ENCODE results near the gene DAPK2.

The DAPK2 gene

DNA sequence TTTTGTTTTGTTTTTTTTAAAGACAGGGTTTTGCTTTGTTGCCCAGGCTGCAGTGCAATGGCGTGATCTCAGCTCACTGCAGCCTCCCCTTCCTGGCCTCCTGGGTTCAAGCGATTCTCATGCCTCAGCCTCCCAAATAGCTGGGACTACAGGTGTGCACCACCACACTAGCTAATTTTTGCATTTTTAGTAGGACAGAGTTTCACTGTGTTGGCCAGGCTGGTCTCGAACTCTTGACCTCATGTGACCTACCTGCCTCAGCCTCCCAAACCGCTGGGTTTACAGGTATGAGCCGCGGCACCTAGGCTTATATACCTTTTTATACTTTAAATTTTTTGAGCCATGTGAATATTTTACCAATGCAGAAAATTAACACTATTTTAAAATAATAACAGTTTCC is 155.7 kb downstream of the DAPK2 start:
- in situ Hi-C loops (cut with HindIII; ENCODE audit: low sequenced_read_pairs): loop anchor here (25.0 kb wide), 1 partner anchor 128 kb away; no protein-coding TSS in a partner anchor
- H3K4me3 ChIP-seq (ENCODE audit: low read depth, low read length): no peak overlapping the region
- TF ChIP-seq, protein P1, sequence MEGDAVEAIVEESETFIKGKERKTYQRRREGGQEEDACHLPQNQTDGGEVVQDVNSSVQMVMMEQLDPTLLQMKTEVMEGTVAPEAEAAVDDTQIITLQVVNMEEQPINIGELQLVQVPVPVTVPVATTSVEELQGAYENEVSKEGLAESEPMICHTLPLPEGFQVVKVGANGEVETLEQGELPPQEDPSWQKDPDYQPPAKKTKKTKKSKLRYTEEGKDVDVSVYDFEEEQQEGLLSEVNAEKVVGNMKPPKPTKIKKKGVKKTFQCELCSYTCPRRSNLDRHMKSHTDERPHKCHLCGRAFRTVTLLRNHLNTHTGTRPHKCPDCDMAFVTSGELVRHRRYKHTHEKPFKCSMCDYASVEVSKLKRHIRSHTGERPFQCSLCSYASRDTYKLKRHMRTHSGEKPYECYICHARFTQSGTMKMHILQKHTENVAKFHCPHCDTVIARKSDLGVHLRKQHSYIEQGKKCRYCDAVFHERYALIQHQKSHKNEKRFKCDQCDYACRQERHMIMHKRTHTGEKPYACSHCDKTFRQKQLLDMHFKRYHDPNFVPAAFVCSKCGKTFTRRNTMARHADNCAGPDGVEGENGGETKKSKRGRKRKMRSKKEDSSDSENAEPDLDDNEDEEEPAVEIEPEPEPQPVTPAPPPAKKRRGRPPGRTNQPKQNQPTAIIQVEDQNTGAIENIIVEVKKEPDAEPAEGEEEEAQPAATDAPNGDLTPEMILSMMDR (IDR thresholded peaks at IDR 0.05; ENCODE audit: low read depth, low read length, missing control alignments): no peak
- no peak for DNase-seq (ENCODE audit: low read depth)

DNA sequence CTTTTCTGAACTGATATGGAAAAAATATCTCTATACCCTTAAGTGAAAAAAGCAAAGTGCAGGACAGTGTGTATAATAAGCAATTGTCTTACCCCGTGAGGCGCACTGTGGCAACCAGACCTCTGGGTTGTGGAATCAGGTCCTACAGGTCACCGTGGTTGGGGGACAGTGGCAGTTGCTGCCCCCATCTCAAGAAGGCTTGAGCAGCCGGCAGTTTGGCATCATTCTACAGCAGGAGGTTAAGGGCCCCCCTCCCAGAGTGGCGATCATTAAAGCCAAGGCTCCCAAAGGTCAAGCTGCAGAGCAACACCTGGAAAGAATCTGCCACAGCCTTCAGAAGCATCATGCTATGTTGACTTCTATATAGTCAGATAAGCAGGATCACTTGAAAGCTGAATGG is 156.5 kb downstream of the DAPK2 start:
- no peak overlapping the region for H3K4me3 ChIP-seq (ENCODE audit: low read depth, low read length)
- DNase-seq (ENCODE audit: low read depth): no peak
- TF ChIP-seq, protein P1 (IDR thresholded peaks at IDR 0.05; ENCODE audit: low read depth, low read length, missing control alignments): no peak
- in situ Hi-C loops (cut with HindIII; ENCODE audit: low sequenced_read_pairs): loop anchor here (25.0 kb wide), 1 partner anchor 128 kb away; no protein-coding TSS in a partner anchor

DNA sequence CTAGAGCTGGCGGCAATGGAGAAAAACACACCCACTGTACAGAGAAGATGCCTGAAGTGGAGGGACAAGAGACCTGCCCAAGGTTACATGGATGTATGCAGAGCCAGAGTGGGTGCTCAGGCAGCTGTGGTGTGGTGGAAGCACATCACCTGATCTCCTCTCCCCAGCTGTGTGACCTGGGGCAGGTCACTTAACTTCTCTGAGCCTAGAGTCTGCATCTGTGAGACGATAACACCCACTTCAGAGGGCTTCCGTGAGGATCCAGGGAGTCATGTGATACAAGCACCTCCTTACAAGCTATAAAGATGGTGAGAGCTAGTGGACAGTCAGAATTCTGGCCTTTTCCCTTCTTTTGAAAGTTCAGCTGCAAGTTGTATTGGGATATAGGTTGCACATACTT is 157.5 kb downstream of the DAPK2 start:
- no peak for DNase-seq (ENCODE audit: low read depth)
- H3K4me3 ChIP-seq (ENCODE audit: low read depth, low read length): no peak overlapping the region
- in situ Hi-C loops (cut with HindIII; ENCODE audit: low sequenced_read_pairs): loop anchor here (25.0 kb wide), 1 partner anchor 127 kb away; no protein-coding TSS in a partner anchor
- TF ChIP-seq, protein P1 (IDR thresholded peaks at IDR 0.05; ENCODE audit: low read depth, low read length, missing control alignments): no peak

DNA sequence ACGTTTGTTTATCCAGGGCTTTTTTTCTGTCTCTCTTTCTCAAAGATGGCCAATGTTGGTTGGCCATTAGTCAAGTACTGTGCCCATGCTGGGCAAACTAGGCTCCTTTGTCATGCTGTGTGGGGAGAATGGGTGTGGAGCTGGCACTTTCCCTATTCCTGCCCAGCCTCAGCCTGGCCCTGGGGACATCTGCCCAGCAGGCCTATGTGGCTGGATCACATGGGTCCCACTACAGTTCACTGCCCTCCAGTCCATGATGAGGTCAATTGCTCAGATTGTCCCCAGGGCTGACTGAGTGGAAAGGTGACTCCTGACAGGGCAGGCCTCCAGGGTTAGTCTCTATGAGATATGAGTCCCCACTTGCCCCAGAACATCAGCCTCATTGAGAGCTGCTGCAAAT is 158.1 kb downstream of the DAPK2 start:
- no peak for DNase-seq (ENCODE audit: low read depth)
- TF ChIP-seq, protein P1 (IDR thresholded peaks at IDR 0.05; ENCODE audit: low read depth, low read length, missing control alignments): no peak
- H3K4me3 ChIP-seq (ENCODE audit: low read depth, low read length): no peak overlapping the region
- in situ Hi-C loops (cut with HindIII; ENCODE audit: low sequenced_read_pairs): loop anchor here (25.0 kb wide), 1 partner anchor 126 kb away; no protein-coding TSS in a partner anchor

DNA sequence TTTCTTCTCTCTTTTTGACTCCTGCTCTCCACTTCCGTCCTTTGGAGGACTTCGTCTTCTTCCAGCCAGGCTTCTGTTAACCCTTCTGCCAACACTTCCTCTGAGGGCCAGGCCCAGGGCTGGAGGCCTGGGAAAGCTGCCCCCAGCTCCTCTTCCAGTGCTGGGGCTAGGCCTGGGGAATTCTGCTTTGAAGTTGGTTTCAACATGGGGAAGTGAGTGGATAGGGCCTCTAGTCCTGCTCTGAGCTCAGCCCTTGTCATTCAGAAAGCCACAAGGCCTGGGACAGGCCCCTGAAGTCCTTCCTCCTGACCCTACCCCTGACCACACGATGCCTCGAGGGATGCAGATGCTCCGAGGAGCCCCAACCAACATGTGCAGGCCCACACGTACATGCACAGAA is 158.7 kb downstream of the DAPK2 start:
- no peak overlapping the region for H3K4me3 ChIP-seq (ENCODE audit: low read depth, low read length)
- no peak for DNase-seq (ENCODE audit: low read depth)
- in situ Hi-C loops (cut with HindIII; ENCODE audit: low sequenced_read_pairs): loop anchor here (25.0 kb wide), 1 partner anchor 125 kb away; no protein-coding TSS in a partner anchor
- TF ChIP-seq, protein P1 (IDR thresholded peaks at IDR 0.05; ENCODE audit: low read depth, low read length, missing control alignments): no peak

DNA sequence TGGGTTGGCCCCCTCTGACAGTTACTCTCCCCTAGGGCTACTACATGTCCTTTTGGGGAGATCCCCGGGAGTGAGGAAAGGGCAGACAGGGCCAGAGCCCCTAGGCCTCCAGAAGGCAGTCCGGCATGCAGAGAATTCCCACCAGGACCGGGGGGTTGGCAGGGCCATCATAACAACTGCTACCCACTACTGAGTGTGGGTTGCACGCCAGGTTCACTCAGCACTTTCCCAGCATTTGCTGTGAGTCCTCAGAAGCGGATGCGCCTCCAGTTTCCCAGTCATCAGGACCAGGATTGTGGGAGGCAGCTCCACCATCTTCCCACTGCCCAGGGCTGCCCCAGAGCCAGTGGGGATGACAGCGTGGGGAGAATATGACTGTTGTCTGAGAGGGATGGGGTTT is 161.3 kb downstream of the DAPK2 start:
- in situ Hi-C loops (cut with HindIII; ENCODE audit: low sequenced_read_pairs): loop anchor here (25.0 kb wide), 1 partner anchor 123 kb away; no protein-coding TSS in a partner anchor
- TF ChIP-seq, protein P1 (IDR thresholded peaks at IDR 0.05; ENCODE audit: low read depth, low read length, missing control alignments): no peak
- no peak for DNase-seq (ENCODE audit: low read depth)
- H3K4me3 ChIP-seq (ENCODE audit: low read depth, low read length): no peak overlapping the region

Measured in astrocyte of the cerebellum (primary cell).